K562 (cell line): Measurements from ENCODE around the gene DNAAF9. TPM values are rescaled to one million over a fixed set of nuclear protein-coding genes. Genes with fewer than 3 reads are reported as not detected.

Experiments
- polyA plus RNA-seq, 8 experiments: library from polyadenylated mRNA; depleted of rRNA in 4 of 8; stranded (reverse) in 5 of 8; unstranded in 3 of 8; fragments of >200 nt; fragmentation: Nextera tagmentation in 2 of 8; fragmentation: Illumina TruSeq in 1 of 8; extraction: Ambion mirVana in 2 of 8; extraction: Trizol in 1 of 8; gene quantifications; 2 replicates each; pipeline versions ENCODE4 v1.2.1 to v1.2.3, GENCODE V29; 2011 to 2014; ENCODE audit warnings: inconsistent platforms in 1 of 8, missing spikeins in 1 of 8
- small RNA-seq: library from RNA; depleted of rRNA; stranded (forward); fragments of <200 nt; gene quantifications from one replicate; pipeline ENCODE3, GENCODE V24; 2014
- total RNA-seq, 7 experiments: library from RNA; depleted of rRNA in 6 of 7; stranded (reverse); fragments of >200 nt in 6 of 7; fragmentation: Illumina TruSeq in 2 of 7; extraction: Trizol in 2 of 7; gene quantifications; 2 replicates each; pipeline versions ENCODE4 v1.2.1 to v1.2.3, GENCODE V29; 2011 to 2021; ENCODE audit warnings: low replicate concordance in 1 of 7

DNAAF9 gene
- total and polyA plus RNA-seq, 9 of the 15 experiments (the other 6 are each of a cell fraction or from before 2014, with no cell fraction given), result 0.42 to 2.9 (median 1.9) TPM

Small RNA genes lying within 50 kb of the gene (small RNA-seq; reads per million reads assigned to genes)
- gene RF00012 (not detected), gene RNU6-1019P (not detected)

Other genes starting within 250 kb of the DNAAF9 start
- 19.8 and 20.7 TPM in 2 replicates for gene FASTKD5, start 247.8 kb downstream of the DNAAF9 start, total RNA-seq (2014; rRNA removed)
- gene FASTKD5, start 247.8 kb downstream of the DNAAF9 start, total RNA-seq (2014; rRNA removed; fragmentation: Illumina TruSeq; extraction: Trizol), result 24.4 and 25.4 TPM in 2 replicates
- gene FASTKD5, start 247.8 kb downstream of the DNAAF9 start, total RNA-seq (2015; rRNA removed; fragmentation: Illumina TruSeq; extraction: Trizol), result 24.3 and 25.2 TPM in 2 replicates
- gene FASTKD5, start 247.8 kb downstream of the DNAAF9 start, total RNA-seq (2021), result 21.2 and 22.8 TPM in 2 replicates
- 32.5 and 36.6 TPM in 2 replicates for gene FASTKD5, start 247.8 kb downstream of the DNAAF9 start, polyA plus RNA-seq (2011; rRNA removed)
- gene FASTKD5, start 247.8 kb downstream of the DNAAF9 start, polyA plus RNA-seq (2014; fragmentation: Illumina TruSeq; extraction: Trizol), result 23.4 and 25.9 TPM in 2 replicates
- 10 to 100 TPM; 31.7 to 35.8 TPM for gene FASTKD5, start 247.8 kb downstream of the DNAAF9 start, polyA plus RNA-seq (2014; fragmentation: Nextera tagmentation; extraction: Ambion mirVana)
- 23.6 and 24.3 TPM in 2 replicates for gene FASTKD5, start 247.8 kb downstream of the DNAAF9 start, polyA plus RNA-seq (2014; rRNA removed)
- 2.8 and 4.4 TPM in 2 replicates for gene UBOX5, start 247.8 kb downstream of the DNAAF9 start, total RNA-seq (2014; rRNA removed)
- gene UBOX5, start 247.8 kb downstream of the DNAAF9 start, total RNA-seq (2014; rRNA removed; fragmentation: Illumina TruSeq; extraction: Trizol), result 1.3 and 1.8 TPM in 2 replicates
- gene UBOX5, start 247.8 kb downstream of the DNAAF9 start, total RNA-seq (2015; rRNA removed; fragmentation: Illumina TruSeq; extraction: Trizol), result 2.0 and 2.3 TPM in 2 replicates
- 5.0 and 5.4 TPM in 2 replicates for gene UBOX5, start 247.8 kb downstream of the DNAAF9 start, total RNA-seq (2021)
- gene UBOX5, start 247.8 kb downstream of the DNAAF9 start, polyA plus RNA-seq (2011; rRNA removed), result 2.2 and 6.4 TPM in 2 replicates
- gene UBOX5, start 247.8 kb downstream of the DNAAF9 start, polyA plus RNA-seq (2014; fragmentation: Illumina TruSeq; extraction: Trizol), result 3.9 and 4.1 TPM in 2 replicates
- gene UBOX5, start 247.8 kb downstream of the DNAAF9 start, polyA plus RNA-seq (2014; fragmentation: Nextera tagmentation; extraction: Ambion mirVana), result under 1 TPM; 0.24 to 0.85 TPM
- 2.1 and 2.2 TPM in 2 replicates for gene UBOX5, start 247.8 kb downstream of the DNAAF9 start, polyA plus RNA-seq (2014; rRNA removed)
- gene LZTS3, start 234.1 kb downstream of the DNAAF9 start, total RNA-seq (2014; rRNA removed), result 2.8 and 3.4 TPM in 2 replicates
- 0.70 and 0.73 TPM in 2 replicates for gene LZTS3, start 234.1 kb downstream of the DNAAF9 start, total RNA-seq (2014; rRNA removed; fragmentation: Illumina TruSeq; extraction: Trizol)
- gene LZTS3, start 234.1 kb downstream of the DNAAF9 start, total RNA-seq (2015; rRNA removed; fragmentation: Illumina TruSeq; extraction: Trizol), result 1.1 and 1.2 TPM in 2 replicates
- 2.4 and 2.9 TPM in 2 replicates for gene LZTS3, start 234.1 kb downstream of the DNAAF9 start, total RNA-seq (2021)
- 2.4 and 4.0 TPM in 2 replicates for gene LZTS3, start 234.1 kb downstream of the DNAAF9 start, polyA plus RNA-seq (2011; rRNA removed)
- gene LZTS3, start 234.1 kb downstream of the DNAAF9 start, polyA plus RNA-seq (2014; fragmentation: Illumina TruSeq; extraction: Trizol), result 2.0 and 2.3 TPM in 2 replicates
- gene LZTS3, start 234.1 kb downstream of the DNAAF9 start, polyA plus RNA-seq (2014; fragmentation: Nextera tagmentation; extraction: Ambion mirVana), result under 1 TPM; 0.07 to 0.28 TPM
- gene LZTS3, start 234.1 kb downstream of the DNAAF9 start, polyA plus RNA-seq (2014; rRNA removed), result 2.6 and 2.8 TPM in 2 replicates
- gene DDRGK1, start 203.0 kb downstream of the DNAAF9 start, total RNA-seq (2014; rRNA removed), result 52.3 and 55.9 TPM in 2 replicates
- 13.5 and 18.7 TPM in 2 replicates for gene DDRGK1, start 203.0 kb downstream of the DNAAF9 start, total RNA-seq (2014; rRNA removed; fragmentation: Illumina TruSeq; extraction: Trizol)
- 29.8 and 31.3 TPM in 2 replicates for gene DDRGK1, start 203.0 kb downstream of the DNAAF9 start, total RNA-seq (2015; rRNA removed; fragmentation: Illumina TruSeq; extraction: Trizol)
- 37.1 and 45.1 TPM in 2 replicates for gene DDRGK1, start 203.0 kb downstream of the DNAAF9 start, total RNA-seq (2021)
- gene DDRGK1, start 203.0 kb downstream of the DNAAF9 start, polyA plus RNA-seq (2011; rRNA removed), result 29.1 and 67.9 TPM in 2 replicates
- gene DDRGK1, start 203.0 kb downstream of the DNAAF9 start, polyA plus RNA-seq (2014; fragmentation: Illumina TruSeq; extraction: Trizol), result 22.1 and 31.4 TPM in 2 replicates
- 1 to 10 TPM; 2.3 to 3.4 TPM for gene DDRGK1, start 203.0 kb downstream of the DNAAF9 start, polyA plus RNA-seq (2014; fragmentation: Nextera tagmentation; extraction: Ambion mirVana)
- 46.2 and 54.4 TPM in 2 replicates for gene DDRGK1, start 203.0 kb downstream of the DNAAF9 start, polyA plus RNA-seq (2014; rRNA removed)
- 57.9 and 69.1 TPM in 2 replicates for gene ITPA, start 198.2 kb downstream of the DNAAF9 start, total RNA-seq (2014; rRNA removed)
- 25.6 and 29.1 TPM in 2 replicates for gene ITPA, start 198.2 kb downstream of the DNAAF9 start, total RNA-seq (2014; rRNA removed; fragmentation: Illumina TruSeq; extraction: Trizol)
- 37.9 and 38.4 TPM in 2 replicates for gene ITPA, start 198.2 kb downstream of the DNAAF9 start, total RNA-seq (2015; rRNA removed; fragmentation: Illumina TruSeq; extraction: Trizol)
- 59.8 and 70.1 TPM in 2 replicates for gene ITPA, start 198.2 kb downstream of the DNAAF9 start, total RNA-seq (2021)
- gene ITPA, start 198.2 kb downstream of the DNAAF9 start, polyA plus RNA-seq (2011; rRNA removed), result 31.9 and 48.1 TPM in 2 replicates
- gene ITPA, start 198.2 kb downstream of the DNAAF9 start, polyA plus RNA-seq (2014; fragmentation: Illumina TruSeq; extraction: Trizol), result 36.7 and 46.9 TPM in 2 replicates
- 10 to 100 TPM in 1 of 2 experiments, 1 to 10 TPM in 1; 5.0 to 20.1 TPM for gene ITPA, start 198.2 kb downstream of the DNAAF9 start, polyA plus RNA-seq (2014; fragmentation: Nextera tagmentation; extraction: Ambion mirVana)
- 79.7 and 81.3 TPM in 2 replicates for gene ITPA, start 198.2 kb downstream of the DNAAF9 start, polyA plus RNA-seq (2014; rRNA removed)
- gene SLC4A11, start 168.5 kb downstream of the DNAAF9 start, total RNA-seq (2014; rRNA removed), result 0.18 and 0.86 TPM in 2 replicates
- gene SLC4A11, start 168.5 kb downstream of the DNAAF9 start, total RNA-seq (2014; rRNA removed; fragmentation: Illumina TruSeq; extraction: Trizol), result 0.10 and 0.29 TPM in 2 replicates
- 0.11 TPM in 2 replicates for gene SLC4A11, start 168.5 kb downstream of the DNAAF9 start, total RNA-seq (2015; rRNA removed; fragmentation: Illumina TruSeq; extraction: Trizol)
- gene SLC4A11, start 168.5 kb downstream of the DNAAF9 start, total RNA-seq (2021), result 1.1 and 2.0 TPM in 2 replicates
- 0.20 and 0.95 TPM in 2 replicates for gene SLC4A11, start 168.5 kb downstream of the DNAAF9 start, polyA plus RNA-seq (2011; rRNA removed)
- gene SLC4A11, start 168.5 kb downstream of the DNAAF9 start, polyA plus RNA-seq (2014; fragmentation: Illumina TruSeq; extraction: Trizol), result 0.47 and 0.49 TPM in 2 replicates
- gene SLC4A11, start 168.5 kb downstream of the DNAAF9 start, polyA plus RNA-seq (2014; fragmentation: Nextera tagmentation; extraction: Ambion mirVana), result under 1 TPM; 0.10 to 0.11 TPM
- gene SLC4A11, start 168.5 kb downstream of the DNAAF9 start, polyA plus RNA-seq (2014; rRNA removed), result 0.68 and 1.6 TPM in 2 replicates
- gene ATRN, start 63.3 kb upstream of the DNAAF9 start, total RNA-seq (2014; rRNA removed), result 5.7 and 6.7 TPM in 2 replicates
- gene ATRN, start 63.3 kb upstream of the DNAAF9 start, total RNA-seq (2014; rRNA removed; fragmentation: Illumina TruSeq; extraction: Trizol), result 7.6 and 8.5 TPM in 2 replicates
- 8.5 and 9.1 TPM in 2 replicates for gene ATRN, start 63.3 kb upstream of the DNAAF9 start, total RNA-seq (2015; rRNA removed; fragmentation: Illumina TruSeq; extraction: Trizol)
- gene ATRN, start 63.3 kb upstream of the DNAAF9 start, total RNA-seq (2021), result 10.3 and 11.8 TPM in 2 replicates
- 16.5 and 26.3 TPM in 2 replicates for gene ATRN, start 63.3 kb upstream of the DNAAF9 start, polyA plus RNA-seq (2011; rRNA removed)
- gene ATRN, start 63.3 kb upstream of the DNAAF9 start, polyA plus RNA-seq (2014; fragmentation: Illumina TruSeq; extraction: Trizol), result 10.2 and 10.6 TPM in 2 replicates
- gene ATRN, start 63.3 kb upstream of the DNAAF9 start, polyA plus RNA-seq (2014; fragmentation: Nextera tagmentation; extraction: Ambion mirVana), result 1 to 10 TPM in 1 of 2 experiments, under 1 TPM in 1; 0.69 to 1.6 TPM
- gene ATRN, start 63.3 kb upstream of the DNAAF9 start, polyA plus RNA-seq (2014; rRNA removed), result 6.3 and 7.5 TPM in 2 replicates